Urinary bladder (tissue), 2 donors: ENCODE data around the gene ARFGEF2. TPM values are rescaled to one million over a fixed set of nuclear protein-coding genes. Genes with fewer than 3 reads are reported as not detected.

Experiments used
- polyA plus RNA-seq: library from polyadenylated mRNA; stranded (reverse); fragments of 200-250 nt; gene quantifications from one replicate; pipeline ENCODE4 v1.2.3, GENCODE V29; 2013
- small RNA-seq: library from RNA; depleted of rRNA; stranded (forward); fragments of <200 nt; gene quantifications from one replicate; pipeline ENCODE3, GENCODE V24; 2014
- total RNA-seq: library from RNA; depleted of rRNA; stranded (reverse); fragments of >200 nt; gene quantifications from one replicate; pipeline ENCODE4 v1.2.3, GENCODE V29; 2014
- donor health status: healthy.

ARFGEF2 gene
- total and polyA plus RNA-seq, 2 donors = 13.7 to 47.3 TPM

Small RNA genes within 50 kb of the gene (small RNA-seq; reads per million reads assigned to genes)
- gene SNAP23P1 = not detected

Other genes starting within 250 kb of the ARFGEF2 start
- 18.1 TPM for gene PREX1, start 93.7 kb upstream of the ARFGEF2 start, total RNA-seq
- 12.6 TPM for gene PREX1, start 93.7 kb upstream of the ARFGEF2 start, polyA plus RNA-seq
- 111 TPM for gene CSE1L, start 124.6 kb downstream of the ARFGEF2 start, total RNA-seq
- gene CSE1L, start 124.6 kb downstream of the ARFGEF2 start, polyA plus RNA-seq = 34.4 TPM